ENCODE measurements around the gene GALNTL6. TPM values are rescaled to one million over a fixed set of nuclear protein-coding genes. Genes with fewer than 3 reads are reported as not detected.

Gene GALNTL6
- total RNA-seq, 1 experiment from 2014 or later = not detected

DNA sequence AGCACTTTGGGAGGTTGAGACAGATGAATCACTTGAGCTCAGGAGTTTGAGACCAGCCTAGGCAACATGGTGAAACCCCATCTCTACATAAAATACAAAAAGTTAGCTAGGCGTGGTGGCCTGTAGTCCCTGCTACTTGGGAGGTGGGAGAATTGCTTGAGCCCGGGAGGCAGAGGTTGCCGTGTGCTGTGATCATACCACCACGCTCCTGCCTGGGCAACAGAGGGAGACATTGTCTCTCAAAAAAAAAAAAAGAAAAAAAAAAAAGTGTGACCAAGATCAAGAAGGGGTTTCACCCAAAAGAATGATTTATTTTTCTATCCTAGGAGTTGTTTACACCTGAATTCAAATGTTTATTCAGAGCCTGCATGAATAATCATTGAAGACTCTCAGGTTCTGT is 783.0 kb downstream of the GALNTL6 start:
- Histone ChIP-seq H4K8ac (replicated peaks; ENCODE audit: insufficient read length, low read depth, low read length) (no peak overlapping the region), H3T11ph (ENCODE audit: low read length) (no peak overlapping the region), H3K27ac (ENCODE audit: insufficient read length, low read depth, low read length) (no peak overlapping the region), H3K27me3 (ENCODE audit: insufficient read depth, low read length) (no peaks in the 10 kb centered on the region), H3K14ac (ENCODE audit: insufficient read depth, low read length) (no peak overlapping the region), H3K23me2 (ENCODE audit: insufficient read length, low read depth, low read length, poor library complexity, severe bottlenecking) (no peaks in the 10 kb centered on the region), H3K4me1 (ENCODE audit: insufficient read depth, low read length) (0 out of 2 replicates have a peak, but pooled peaks cover under 1% of the 10 kb centered on the region), H2BK120ac (ENCODE audit: low read depth, low read length, poor library complexity, severe bottlenecking) (no peak overlapping the region), H2BK15ac (ENCODE audit: low read depth, low read length) (no peak overlapping the region), H2AFZ (ENCODE audit: low read length) (no peak overlapping the region), H4K20me1 (ENCODE audit: control insufficient read depth, insufficient read depth, insufficient read length) (no peaks in the 10 kb centered on the region), H3K18ac (ENCODE audit: insufficient read length, low read depth, low read length) (no peak overlapping the region), H3K56ac (ENCODE audit: insufficient read length, low read depth, low read length) (no peak overlapping the region), H2BK5ac (ENCODE audit: insufficient read length, low read length) (no peak overlapping the region), H2AK5ac (ENCODE audit: insufficient read length, low read length) (no peak overlapping the region), H4K91ac (ENCODE audit: insufficient read length, low read depth, low read length) (no peak overlapping the region), H4K5ac (ENCODE audit: insufficient read length, low read depth, low read length) (no peak overlapping the region), H2BK12ac (ENCODE audit: insufficient read length, low read depth, low read length) (no peak overlapping the region), H3K4ac (ENCODE audit: low read depth, low read length) (no peak overlapping the region), H3K9ac (ENCODE audit: extremely low read depth, insufficient read length, low read length) (no peak overlapping the region), H3K9me3 (ENCODE audit: control insufficient read depth, low read depth, low read length) (no peaks in the 10 kb centered on the region), H2BK20ac (ENCODE audit: low read depth, low read length, poor library complexity, severe bottlenecking) (no peak overlapping the region), H3K23ac (ENCODE audit: insufficient read length, low read depth, low read length) (no peak overlapping the region), H3K79me2 (ENCODE audit: insufficient read depth, low read length) (no peaks in the 10 kb centered on the region), H3K79me1 (ENCODE audit: insufficient read depth, low read depth, low read length, poor library complexity, severe bottlenecking) (no peaks in the 10 kb centered on the region), H3K4me2 (ENCODE audit: insufficient read depth, insufficient read length, low read length) (no peak overlapping the region)
- peak; percentile 39 for DNase-seq
- H3K4me1 Mint-ChIP-seq = no peaks in the 10 kb centered on the region
- no peaks in the 10 kb centered on the region for H3K27me3 Mint-ChIP-seq (ENCODE audit: low read depth)
- peak; percentile 42; the same call in 2 of the 3 replicates for TF ChIP-seq CTCF (conservative IDR thresholded peaks at IDR 0.05)
- WGBS (ENCODE audit: extremely low coverage, insufficient read length, low lambda C conversion rate) = no CpG with 5 or more reads among the region's 4 CpGs
- no peak overlapping the region for H3K4me3 Mint-ChIP-seq
- peaks cover 0 to 3% (median 0%) of the 10 kb centered on the region in 3 experiments; a peak in 1 of 7 replicates for H3K36me3 Mint-ChIP-seq (ENCODE audit: insufficient read depth in 1 of 3, low read depth in 3 of 3)
- peaks cover 0 to 3% of the 10 kb centered on the region in 2 experiments; a peak in 2 of 5 replicates for H3K9me3 Mint-ChIP-seq
- H3K27ac Mint-ChIP-seq = no peak overlapping the region
